Colon (tissue), 2 donors: ENCODE results near the gene SLN.
"Not testable (repeated sequence)": the region's sequence is repeated elsewhere in the genome, so short reads cannot be mapped to it uniquely, and the experiment has no call there.

Source experiments
- FAIRE-seq: peaks from 2 replicates; lab custom pipeline; 2012; peaks lifted over from hg19 to GRCh38; lab: Jason Lieb, UNC
- donor health status: control.
- donor health status: control.

Gene SLN

GRCh38 chr11:107711861-107712755 lies at the start of gene SLN:
Gene SLN, minus strand, starts transcription at chr11:107712056.
- no peak for FAIRE-seq

- FAIRE-seq = not testable (repeated sequence)
Observed at GRCh38 chr11:107758719-107759355, 47.0 kb upstream of the SLN start.

- FAIRE-seq = no peak
Observed at GRCh38 chr11:107757661-107758060, 45.8 kb upstream of the SLN start.

GRCh38 chr11:107756553-107756952 lies 44.7 kb upstream of the SLN start:
- no peak for FAIRE-seq

- no peak for FAIRE-seq
Observed at GRCh38 chr11:107752949-107753822, 41.3 kb upstream of the SLN start.

- FAIRE-seq = no peak
Observed at GRCh38 chr11:107752508-107752907, 40.7 kb upstream of the SLN start.

GRCh38 chr11:107751082-107751481 lies 39.2 kb upstream of the SLN start:
- FAIRE-seq = no peak

- FAIRE-seq = no peak
Observed at GRCh38 chr11:107750313-107750712, 38.5 kb upstream of the SLN start.

GRCh38 chr11:107747622-107748021 lies 35.8 kb upstream of the SLN start:
- no peak for FAIRE-seq

GRCh38 chr11:107744736-107745135 lies 32.9 kb upstream of the SLN start:
- FAIRE-seq = no peak

- no peak for FAIRE-seq
Observed at GRCh38 chr11:107743191-107743590, 31.3 kb upstream of the SLN start.

- no peak for FAIRE-seq
Observed at GRCh38 chr11:107741044-107741823, 29.4 kb upstream of the SLN start.

GRCh38 chr11:107740271-107740670 lies 28.4 kb upstream of the SLN start:
- FAIRE-seq = no peak

- FAIRE-seq = no peak
Observed at GRCh38 chr11:107736546-107736945, 24.7 kb upstream of the SLN start.

- FAIRE-seq = no peak
Observed at GRCh38 chr11:107733518-107733917, 21.7 kb upstream of the SLN start.

GRCh38 chr11:107732689-107733051 lies 20.8 kb upstream of the SLN start:
- FAIRE-seq = no peak

- FAIRE-seq = no peak
Observed at GRCh38 chr11:107731941-107732688, 20.3 kb upstream of the SLN start.

GRCh38 chr11:107722662-107723061 lies 10.8 kb upstream of the SLN start:
- FAIRE-seq = peak; percentile 14

GRCh38 chr11:107721207-107721606 lies 9.4 kb upstream of the SLN start:
- FAIRE-seq = no peak

GRCh38 chr11:107720303-107720774 lies 8.5 kb upstream of the SLN start:
- no peak for FAIRE-seq
